HG02610 (cell line): ENCODE results near the gene KRT31.
"Not testable (repeated sequence)": the region's sequence is repeated elsewhere in the genome, so short reads cannot be mapped to it uniquely, and the experiment has no call there.

ENCODE experiments used
- ATAC-seq: cut with Tn5 transposase; IDR thresholded peaks from one replicate; pipeline ENCODE4 v1.9.1; 2021; ENCODE audit warnings: mild to moderate bottlenecking, moderate library complexity; ENCODE audit not compliant: unreplicated experiment

The KRT31 gene

GRCh38 chr17:41392278-41392677 lies 5.1 kb downstream of the KRT31 start:
- no peak for ATAC-seq

DNA sequence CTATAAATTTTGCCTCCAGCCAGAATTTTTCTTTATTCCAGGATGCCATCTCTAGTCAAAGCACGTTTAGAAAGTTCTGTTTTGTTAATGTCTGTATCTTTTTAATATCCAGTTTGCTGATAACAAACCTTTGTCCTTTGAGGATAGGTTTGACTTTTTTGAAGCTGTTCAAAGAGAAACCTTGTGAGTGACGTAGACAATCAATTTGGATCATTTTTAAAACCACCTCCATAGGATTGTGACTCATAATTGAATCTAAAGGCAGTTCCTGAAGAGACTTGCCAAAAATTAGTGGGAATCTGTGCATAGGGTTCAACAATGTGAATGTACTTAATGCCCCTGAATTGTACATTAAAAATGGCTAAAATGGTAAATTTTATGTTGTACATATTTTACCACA lies 5.9 kb downstream of the KRT31 start:
- no peak for ATAC-seq

GRCh38 chr17:41390411-41390938 lies 6.9 kb downstream of the KRT31 start:
- ATAC-seq: no peak

GRCh38 chr17:41387670-41388069 lies 9.7 kb downstream of the KRT31 start:
- ATAC-seq: no peak

- ATAC-seq: no peak
Measured at GRCh38 chr17:41386227-41386626, 11.2 kb downstream of the KRT31 start.

DNA sequence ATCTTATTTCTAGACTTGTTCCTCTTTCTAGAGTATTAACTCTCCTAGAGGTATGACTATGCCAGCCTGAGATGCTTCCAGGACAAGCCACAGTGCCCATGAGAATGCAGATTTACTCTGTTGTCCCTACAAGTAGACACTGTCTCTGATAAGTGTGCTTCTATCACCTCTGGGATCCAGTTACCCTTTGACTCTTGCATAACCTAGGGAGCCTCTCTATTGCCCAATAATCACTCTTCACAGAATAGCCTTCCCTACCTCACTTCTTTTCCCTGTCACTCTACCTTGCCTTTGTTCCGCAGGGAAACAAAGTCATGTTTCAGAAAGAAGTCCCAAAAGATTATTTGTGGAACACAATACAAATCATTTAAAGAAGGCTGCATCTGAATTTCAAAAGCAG lies 13.7 kb downstream of the KRT31 start:
- no peak for ATAC-seq

GRCh38 chr17:41382394-41382793 lies 15.0 kb downstream of the KRT31 start:
- ATAC-seq: no peak

DNA sequence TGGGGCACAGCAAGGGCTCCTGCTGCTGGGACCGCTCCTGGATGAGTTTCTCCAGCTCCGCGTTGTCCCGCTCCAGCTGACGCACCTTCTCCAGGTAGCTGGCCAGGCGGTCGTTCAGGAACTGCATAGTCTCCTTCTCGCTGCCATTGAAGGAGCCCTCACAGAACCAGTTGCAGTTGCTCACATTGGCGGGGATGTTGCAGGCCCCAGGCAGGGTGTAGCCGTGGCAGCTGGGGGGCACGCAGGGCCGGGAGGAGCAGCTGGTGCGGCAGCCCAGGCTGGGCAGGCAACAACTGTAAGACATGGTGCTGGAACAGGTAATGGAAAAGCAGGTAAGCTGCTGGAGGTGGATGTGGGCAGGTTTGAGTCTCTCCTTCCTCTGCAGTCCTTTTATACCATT lies 15.5 kb downstream of the KRT31 start, which contains the start of gene KRT34:
KRT34 (minus strand) TSS at position 364 of the 400 bp plus-strand sequence; CDS start at position 304, 60 bp downstream.
- not testable (repeated sequence) for ATAC-seq

DNA sequence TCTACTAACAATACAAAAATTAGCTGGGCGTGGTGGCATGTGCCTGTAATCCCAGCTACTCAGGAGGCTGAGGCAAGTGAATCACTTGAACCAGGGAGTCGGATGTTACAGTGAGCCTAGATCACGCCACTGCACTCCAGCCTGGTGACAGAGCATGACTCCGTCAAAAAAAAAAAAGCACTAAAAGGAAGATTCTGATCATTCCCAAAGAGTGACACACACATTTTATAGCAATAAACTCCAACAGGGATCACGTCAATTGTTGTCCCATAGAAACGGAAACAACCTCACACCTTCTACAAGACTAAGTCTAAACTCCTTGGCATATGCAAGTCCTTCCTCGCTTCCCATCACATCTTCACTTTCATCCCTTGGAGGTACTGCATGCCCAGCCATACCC lies 17.3 kb downstream of the KRT31 start:
- not testable (repeated sequence) for ATAC-seq

DNA sequence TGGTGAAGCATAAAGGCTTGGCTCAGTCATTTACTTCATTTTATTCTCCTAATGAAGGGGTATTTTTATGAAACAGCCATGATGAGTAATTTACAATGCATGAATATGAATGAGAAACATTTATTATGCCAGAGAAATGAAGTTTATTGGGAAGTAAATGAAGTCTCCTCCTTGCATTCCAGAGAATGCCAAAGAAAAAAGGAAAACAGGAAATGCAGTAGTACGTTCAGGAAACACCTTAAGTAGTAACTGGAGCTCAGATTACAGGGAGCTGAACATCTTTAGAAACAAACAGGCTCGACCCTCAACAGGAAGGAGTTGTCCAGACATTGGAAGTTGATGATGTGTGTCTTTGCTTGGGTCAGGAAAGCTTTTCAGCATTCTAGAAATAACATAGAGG lies 19.9 kb downstream of the KRT31 start:
- no peak for ATAC-seq

- no peak for ATAC-seq
Measured at GRCh38 chr17:41369713-41370112, 27.7 kb downstream of the KRT31 start, which contains the start of gene KRT33B. TSS of gene KRT33B (minus strand) at chr17:41369813. CDS start at chr17:41369750, 63 bp downstream.

- ATAC-seq: no peak
Measured at GRCh38 chr17:41369023-41369422, 28.4 kb downstream of the KRT31 start.

- no peak for ATAC-seq
Measured at GRCh38 chr17:41367426-41368075, 29.9 kb downstream of the KRT31 start.

DNA sequence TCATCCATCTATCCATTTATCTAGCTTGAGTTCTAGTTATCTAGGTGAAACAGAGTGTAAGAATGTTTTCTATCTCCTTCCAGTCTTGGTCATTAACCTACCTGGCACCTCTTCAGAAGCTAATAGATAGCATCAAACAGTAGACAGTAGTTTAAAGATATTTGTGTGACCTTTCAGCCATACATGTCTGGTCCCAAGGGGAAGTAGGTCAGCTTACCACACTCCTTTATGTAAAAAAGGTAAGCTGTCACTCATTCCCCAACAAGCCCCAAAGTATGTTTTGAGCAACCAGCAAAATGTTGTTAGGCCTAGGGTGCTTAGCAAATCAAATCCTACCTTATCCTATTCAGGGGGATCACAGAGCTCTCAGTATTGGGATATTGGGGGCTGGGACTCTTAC lies 31.3 kb downstream of the KRT31 start:
- no peak for ATAC-seq

GRCh38 chr17:41363881-41364280 lies 33.5 kb downstream of the KRT31 start:
- ATAC-seq: no peak

GRCh38 chr17:41360296-41360995 lies 37.0 kb downstream of the KRT31 start:
- no peak for ATAC-seq

- ATAC-seq: no peak
Measured at GRCh38 chr17:41354536-41354935, 42.9 kb downstream of the KRT31 start.

- no peak for ATAC-seq
Measured at GRCh38 chr17:41352597-41353366, 44.6 kb downstream of the KRT31 start.

DNA sequence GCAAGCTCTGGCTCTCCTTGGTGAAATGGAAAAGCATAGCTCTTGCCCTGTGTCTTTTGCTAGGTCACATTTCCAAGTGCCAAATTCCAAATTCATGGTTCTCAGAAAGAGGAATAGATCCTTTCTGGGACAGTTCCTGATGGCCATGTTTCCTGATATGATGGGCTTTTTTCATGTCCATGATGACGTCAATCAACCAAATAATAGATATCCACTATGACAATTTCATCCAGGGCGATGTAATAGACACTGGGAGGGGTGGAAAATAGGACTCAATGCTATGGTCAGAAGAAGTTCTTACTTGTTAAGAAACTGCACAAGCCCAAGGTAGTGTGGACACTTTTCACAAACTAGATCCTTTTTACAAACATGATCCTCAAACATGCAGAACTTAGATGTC lies 46.2 kb downstream of the KRT31 start:
- ATAC-seq: no peak

DNA sequence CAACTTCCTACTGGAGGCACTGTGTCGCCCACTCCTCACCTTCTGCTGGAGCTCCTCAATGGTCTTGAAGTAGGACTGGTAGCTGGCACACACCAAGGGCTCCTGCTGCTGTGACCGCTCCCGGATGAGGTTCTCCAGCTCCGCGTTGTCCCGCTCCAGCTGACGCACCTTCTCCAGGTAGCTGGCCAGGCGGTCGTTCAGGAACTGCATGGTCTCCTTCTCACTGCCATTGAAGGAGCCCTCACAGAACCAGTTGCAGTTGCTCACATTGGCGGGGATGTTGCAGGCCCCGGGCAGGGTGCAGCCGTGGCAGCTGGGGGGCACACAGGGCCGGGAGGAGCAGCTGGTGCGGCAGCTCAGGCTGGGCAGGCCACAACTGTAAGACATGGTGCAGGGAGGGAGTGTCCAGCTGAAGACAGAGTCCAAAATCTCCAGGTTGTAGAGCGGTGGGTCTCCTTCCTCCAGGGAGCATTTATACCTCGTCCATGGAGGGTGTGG lies 47.0 kb downstream of the KRT31 start, which contains the start of gene KRT33A:
KRT33A (minus strand) TSS at position 448 of the 498 bp plus-strand sequence; CDS start at position 387, 61 bp downstream.
- not testable (repeated sequence) for ATAC-seq
